Measurements from ENCODE around the gene DNAJC4. TPM values are rescaled to one million over a fixed set of nuclear protein-coding genes. Genes with fewer than 3 reads are reported as not detected.

DNAJC4 gene
- polyA plus RNA-seq, 3 donors = 56.1 to 76.7 (median 63.6) TPM

Other genes starting within 250 kb of the DNAJC4 start
- gene OTUB1, start 244.1 kb upstream of the DNAJC4 start, polyA plus RNA-seq (ENCODE audit: insufficient read length in 3 of 3) = 100 to 1,000 TPM in 2 of 3 donors, 10 to 100 TPM in 1; 95.6 to 109 (median 106) TPM
- gene FLRT1, start 194.6 kb upstream of the DNAJC4 start, polyA plus RNA-seq (ENCODE audit: insufficient read length in 3 of 3) = 1 to 10 TPM; 2.2 to 3.3 (median 3.2) TPM
- 10 to 100 TPM; 13.4 to 19.5 (median 17.8) TPM for gene MACROD1, start 64.4 kb upstream of the DNAJC4 start, polyA plus RNA-seq (ENCODE audit: insufficient read length in 3 of 3)
- gene STIP1, start 44.4 kb upstream of the DNAJC4 start, polyA plus RNA-seq (ENCODE audit: insufficient read length in 3 of 3) = 100 to 1,000 TPM; 173 to 197 (median 188) TPM
- gene FERMT3, start 23.8 kb upstream of the DNAJC4 start, polyA plus RNA-seq (ENCODE audit: insufficient read length in 3 of 3) = 1 to 10 TPM; 4.7 to 6.5 (median 5.9) TPM
- gene TRPT1, start 4.4 kb upstream of the DNAJC4 start, polyA plus RNA-seq (ENCODE audit: insufficient read length in 3 of 3) = 10 to 100 TPM; 45.0 to 59.9 (median 49.3) TPM
- gene NUDT22, start 4.3 kb upstream of the DNAJC4 start, polyA plus RNA-seq (ENCODE audit: insufficient read length in 3 of 3) = 10 to 100 TPM; 17.7 to 32.8 (median 28.0) TPM
- gene VEGFB, start 4.0 kb downstream of the DNAJC4 start, polyA plus RNA-seq (ENCODE audit: insufficient read length in 3 of 3) = 10 to 100 TPM; 83.8 to 99.3 (median 95.3) TPM
- gene FKBP2, start 10.5 kb downstream of the DNAJC4 start, polyA plus RNA-seq (ENCODE audit: insufficient read length in 3 of 3) = 100 to 1,000 TPM in 2 of 3 donors, 10 to 100 TPM in 1; 74.5 to 111 (median 102) TPM
- 10 to 100 TPM; 59.6 to 85.8 (median 69.1) TPM for gene PPP1R14B, start 16.4 kb downstream of the DNAJC4 start, polyA plus RNA-seq (ENCODE audit: insufficient read length in 3 of 3)
- gene PLCB3, start 21.0 kb downstream of the DNAJC4 start, polyA plus RNA-seq (ENCODE audit: insufficient read length in 3 of 3) = 10 to 100 TPM; 11.6 to 17.7 (median 15.1) TPM
- 10 to 100 TPM; 36.7 to 58.9 (median 54.2) TPM for gene BAD, start 54.1 kb downstream of the DNAJC4 start, polyA plus RNA-seq (ENCODE audit: insufficient read length in 3 of 3)
- gene GPR137, start 55.3 kb downstream of the DNAJC4 start, polyA plus RNA-seq (ENCODE audit: insufficient read length in 3 of 3) = 10 to 100 TPM; 27.2 to 42.7 (median 42.7) TPM
- gene KCNK4, start 60.8 kb downstream of the DNAJC4 start, polyA plus RNA-seq (ENCODE audit: insufficient read length in 3 of 3) = under 1 TPM in 1 of 3 donors, not detected in 2; 0.11 TPM
- under 1 TPM in 1 of 3 donors, not detected in 2; 0.47 TPM for gene CATSPERZ, start 69.8 kb downstream of the DNAJC4 start, polyA plus RNA-seq (ENCODE audit: insufficient read length in 3 of 3)
- 10 to 100 TPM; 16.6 to 30.5 (median 26.3) TPM for gene ESRRA, start 75.0 kb downstream of the DNAJC4 start, polyA plus RNA-seq (ENCODE audit: insufficient read length in 3 of 3)
- gene TRMT112, start 87.0 kb downstream of the DNAJC4 start, polyA plus RNA-seq (ENCODE audit: insufficient read length in 3 of 3) = 100 to 1,000 TPM; 203 to 244 (median 219) TPM
- gene PRDX5, start 87.6 kb downstream of the DNAJC4 start, polyA plus RNA-seq (ENCODE audit: insufficient read length in 3 of 3) = 100 to 1,000 TPM; 161 to 233 (median 207) TPM
- 1 to 10 TPM; 1.7 to 5.0 (median 3.9) TPM for gene CCDC88B, start 109.7 kb downstream of the DNAJC4 start, polyA plus RNA-seq (ENCODE audit: insufficient read length in 3 of 3)
- gene RPS6KA4, start 128.6 kb downstream of the DNAJC4 start, polyA plus RNA-seq (ENCODE audit: insufficient read length in 3 of 3) = 10 to 100 TPM in 2 of 3 donors, 1 to 10 TPM in 1; 6.7 to 13.9 (median 12.6) TPM

Data from renal cortex interstitium (tissue), 3 donors.